GM12878 (cell line): Measurements from ENCODE around the gene MAPK1IP1L. TPM values are rescaled to one million over a fixed set of nuclear protein-coding genes. Genes with fewer than 3 reads are reported as not detected.

Experiments used
- ATAC-seq: fragments of 200-7000 bp; cut with Tn5 transposase; 3 replicates; pipeline ENCODE4 v1.9.1; 2020; ENCODE audit warnings: mild to moderate bottlenecking, moderate library complexity
- BruUV-seq: library from RNA; stranded (reverse); fragments of 400-500 nt; replicated peaks from 2 replicates; lab custom pipeline; 2021; lab: Mats Ljungman, UMichigan
- CTCF ChIA-PET: fragments of 300-600 bp; sonication (Branson Sonifier 250); formaldehyde crosslinking; extraction: SDS; loops from one replicate; lab custom pipeline; 2021; ENCODE audit warnings: inconsistent platforms; lab: Yijun Ruan, JAX
- POLR2A ChIA-PET: fragments of 350-600 bp; formaldehyde crosslinking; extraction: SDS; loops from one replicate; lab custom pipeline; 2021; ENCODE audit warnings: inconsistent platforms; lab: Charles Lee
- RAD21 ChIA-PET: fragments of 300-600 bp; sonication (Branson Sonifier 250); formaldehyde crosslinking; loops from one replicate; lab custom pipeline; 2023; ENCODE audit warnings: antibody characterized with exemption; ENCODE audit not compliant: unreplicated experiment; lab: Charles Lee
- SMC1A ChIA-PET: fragments of 300-600 bp; sonication (Branson Sonifier 250); formaldehyde crosslinking; loops from one replicate; lab custom pipeline; 2023; ENCODE audit not compliant: unreplicated experiment, uncharacterized antibody; lab: Charles Lee
- DNase-seq: peaks from one replicate; pipeline ENCODE4 v3.0.0-alpha.2; 2011; ENCODE audit warnings: low read depth, low spot score
- FAIRE-seq: peaks from 3 replicates; lab custom pipeline; 2011; peaks lifted over from hg19 to GRCh38; lab: Jason Lieb, UNC
- H2AFZ ChIP-seq: 2 replicates; pipeline ENCODE4 v1.6.0; 2011; ENCODE audit warnings: low read depth, low read length, control low read depth; ENCODE audit not compliant: control insufficient read depth
- H3K27ac ChIP-seq: 2 replicates; pipeline ENCODE4 v1.5.1; 2011; ENCODE audit warnings: control low read depth; ENCODE audit not compliant: control insufficient read depth, insufficient read depth
- H3K27me3 ChIP-seq, 2 experiments: replicated peaks in 1 of 2; 2 replicates each; pipeline versions ENCODE4 v1.6.0 to v1.6.1; 2011; ENCODE audit warnings: low read length in 1 of 2; ENCODE audit not compliant: control insufficient read depth in 2 of 2, insufficient read depth in 2 of 2
- H3K36me3 ChIP-seq, 2 experiments: 2 replicates each; pipeline ENCODE4 v1.5.1; 2011; ENCODE audit warnings: low read length in 1 of 2; ENCODE audit not compliant: control insufficient read depth in 2 of 2, insufficient read depth in 2 of 2
- H3K4me1 ChIP-seq: 2 replicates; pipeline ENCODE4 v1.6.1; 2011; ENCODE audit warnings: mild to moderate bottlenecking, low read length, moderate library complexity, mixed read lengths; ENCODE audit not compliant: control insufficient read depth, insufficient read depth
- H3K4me2 ChIP-seq: 2 replicates; pipeline ENCODE4 v1.6.0; 2011; ENCODE audit warnings: control low read depth; ENCODE audit not compliant: control insufficient read depth, insufficient read depth
- H3K4me3 ChIP-seq: fragments of 200-600 bp; sonication (generic); 2 replicates; pipeline ENCODE4 v1.5.1; 2016
- H3K79me2 ChIP-seq: 2 replicates; pipeline ENCODE4 v1.6.0; 2011; ENCODE audit warnings: low read length; ENCODE audit not compliant: control insufficient read depth, insufficient read depth
- H3K9ac ChIP-seq: 2 replicates; pipeline ENCODE4 v1.8.0; 2011; ENCODE audit warnings: low read length, control low read depth, mixed read lengths; ENCODE audit not compliant: control insufficient read depth, insufficient read depth
- H3K9me3 ChIP-seq: replicated peaks from 3 replicates; pipeline ENCODE4 v1.5.1; 2011; ENCODE audit warnings: mild to moderate bottlenecking, low read length; ENCODE audit not compliant: control insufficient read depth, insufficient read depth
- H4K20me1 ChIP-seq: 2 replicates; pipeline ENCODE4 v1.6.0; 2011; ENCODE audit not compliant: control insufficient read depth, insufficient read depth
- ATF3 ChIP-seq: IDR thresholded peaks from 2 replicates; pipeline ENCODE4 v1.6.1; 2011; ENCODE audit warnings: low read depth, mild to moderate bottlenecking, low read length, moderate library complexity, borderline replicate concordance; ENCODE audit errors: extremely low read depth
- BACH1 ChIP-seq: fragments of 450-650 bp; IDR thresholded peaks from 2 replicates; pipeline ENCODE4 v1.6.1; 2017; ENCODE audit warnings: mild to moderate bottlenecking, borderline replicate concordance
- CHD2 ChIP-seq: IDR thresholded peaks from 2 replicates; pipeline ENCODE4 v1.6.1; 2011; ENCODE audit warnings: low read depth, low read length, improper control_type of control experiment, borderline replicate concordance
- CREB1 ChIP-seq: IDR thresholded peaks from 2 replicates; pipeline ENCODE4 v1.6.1; 2012; ENCODE audit warnings: low read depth, mild to moderate bottlenecking, inconsistent platforms
- ESRRA ChIP-seq: IDR thresholded peaks from 2 replicates; pipeline ENCODE4 v1.6.1; 2012; ENCODE audit warnings: mild to moderate bottlenecking, low read length, improper control_type of control experiment
- GABPA ChIP-seq: IDR thresholded peaks from 2 replicates; pipeline ENCODE4 v1.6.1; 2014; ENCODE audit warnings: antibody characterized with exemption, low read depth, mild to moderate bottlenecking, inconsistent platforms
- GATAD2B ChIP-seq: fragments of 450-650 bp; conservative IDR thresholded peaks from 2 replicates; pipeline ENCODE4 v1.6.1; 2017; ENCODE audit warnings: low read depth, mild to moderate bottlenecking, moderate library complexity
- HDAC2 ChIP-seq: fragments of 200-600 bp; sonication (generic); IDR thresholded peaks from 2 replicates; pipeline ENCODE4 v1.6.1; 2017
- KLF5 ChIP-seq: fragments of 450-650 bp; IDR thresholded peaks from 2 replicates; pipeline ENCODE4 v1.6.1; 2014; ENCODE audit warnings: mild to moderate bottlenecking; ENCODE audit not compliant: partially characterized antibody
- MTA3 ChIP-seq: IDR thresholded peaks from 2 replicates; pipeline ENCODE4 v1.6.1; 2012; ENCODE audit warnings: low read length, inconsistent platforms, borderline replicate concordance
- NKRF ChIP-seq: fragments of 450-650 bp; conservative IDR thresholded peaks from 2 replicates; pipeline ENCODE4 v1.6.1; 2017; ENCODE audit warnings: mild to moderate bottlenecking, moderate library complexity
- POLR2AphosphoS2 ChIP-seq: IDR thresholded peaks from 2 replicates; pipeline ENCODE4 v1.6.1; 2011; ENCODE audit warnings: low read depth, mild to moderate bottlenecking, low read length, improper control_type of control experiment, moderate library complexity
- RB1 ChIP-seq: fragments of 450-650 bp; formaldehyde crosslinking; IDR thresholded peaks from 2 replicates; pipeline ENCODE4 v1.6.1; 2017; ENCODE audit warnings: mild to moderate bottlenecking, borderline replicate concordance
- SMARCA5 ChIP-seq: fragments of 450-650 bp; IDR thresholded peaks from 2 replicates; pipeline ENCODE4 v1.6.1; 2017; ENCODE audit warnings: mild to moderate bottlenecking
- ZBTB33 ChIP-seq: fragments of 450-650 bp; IDR thresholded peaks from 2 replicates; pipeline ENCODE4 v1.6.1; 2017; ENCODE audit warnings: mild to moderate bottlenecking
- ZNF592 ChIP-seq: fragments of 450-650 bp; IDR thresholded peaks from 2 replicates; pipeline ENCODE4 v1.6.1; 2017; ENCODE audit warnings: mild to moderate bottlenecking, moderate library complexity
- WGBS: methylation state at CpG from one replicate; pipeline ENCODE4 v1.1.6; 2016; ENCODE audit warnings: low lambda C conversion rate; ENCODE audit not compliant: insufficient replicate concordance, insufficient coverage; ENCODE audit errors: missing lambda C conversion rate; 5-methylcytosine and 5-hydroxymethylcytosine counted together
- in situ Hi-C: fragments of 300-500 bp; cut with MboI; formaldehyde crosslinking; loops from 9 replicates; pipeline ENCODE4 v1.14.3; 2018; ENCODE audit warnings: mixed read lengths
- intact Hi-C: fragments of 100-400 bp; cut with micrococcal nuclease; formaldehyde crosslinking; loops from one replicate; pipeline ENCODE4 v1.14.2; 2022; ENCODE audit not compliant: unreplicated experiment
- polyA plus RNA-seq, 11 experiments: library from polyadenylated mRNA; depleted of rRNA in 4 of 11; unstranded in 6 of 11; stranded (reverse) in 5 of 11; fragments of >200 nt; fragmentation: Nextera tagmentation in 4 of 11; fragmentation: Illumina TruSeq in 1 of 11; extraction: Ambion mirVana in 4 of 11; extraction: Trizol in 1 of 11; gene quantifications; 1 replicate in 1 of 11; 2 replicates in 10 of 11; pipeline versions ENCODE4 v1.2.1 to v1.2.3, GENCODE V29; 2011 to 2016; ENCODE audit warnings: inconsistent platforms in 2 of 11, missing spikeins in 2 of 11, low read depth in 1 of 11
- total RNA-seq, 4 experiments: library from RNA; depleted of rRNA in 3 of 4; stranded (reverse); fragments of >200 nt in 3 of 4; fragmentation: Illumina TruSeq in 1 of 4; extraction: Trizol in 1 of 4; gene quantifications; 2 replicates each; pipeline versions ENCODE4 v1.2.1 to v1.2.3, GENCODE V29; 2013 to 2021

MAPK1IP1L gene
- total and polyA plus RNA-seq, 10 of the 15 experiments (the other 5 are each of a cell fraction or from before 2014, with no cell fraction given) = 44.6 to 117 (median 73.0) TPM

- Histone ChIP-seq H3K9ac (no peak overlapping the region; the same call in 1 of the 2 replicates), H3K9me3 (no peaks in the 10 kb centered on the region), H3K27me3 (no peaks in the 10 kb centered on the region), H3K4me2 (peak overlapping the region; percentile 81; the same call in 1 of the 2 replicates), H3K27ac (peak overlapping the region; percentile 82), H3K36me3 (peaks cover 0 to 5% of the 10 kb centered on the region in 2 experiments; a peak in 1 of 4 replicates), H4K20me1 (no peaks in the 10 kb centered on the region), H3K79me2 (no peaks in the 10 kb centered on the region), H2AFZ (no peak overlapping the region), H3K4me1 (peaks cover 47% of the 10 kb centered on the region), H3K4me3 (no peak overlapping the region)
- in situ Hi-C loops = no loop called here
- no TSS peak for BruUV-seq
- no peak for DNase-seq
- RAD21 ChIA-PET = interaction anchor here (0.5 to 3.8 kb wide), 9 partner anchors 14 to 150 kb away, joined by 3 to 49 read pairs (median 14); partner anchors contain the start of gene MAPK1IP1L
- SMC1A ChIA-PET = interaction anchor here (1.4 to 7.0 kb wide), 12 partner anchors 10 to 120 kb away, joined by 3 to 98 read pairs (median 9); partner anchors contain the start of genes DLGAP5 and MAPK1IP1L
- TF ChIP-seq SMARCA5 = peak; percentile 64; the same call in 1 of the 2 replicates
- TF ChIP-seq ZBTB33 = no peak
- no peak for TF ChIP-seq ESRRA
- no peak for TF ChIP-seq GATAD2B
- no peak for TF ChIP-seq ATF3
- no peak for TF ChIP-seq NKRF
- TF ChIP-seq KLF5 = no peak
- TF ChIP-seq CREB1 = 0 out of 2 replicates have a peak, but pooled peaks have one; percentile 27
- no peak for TF ChIP-seq CHD2
- TF ChIP-seq ZNF592 = 0 out of 2 replicates have a peak, but pooled peaks have one; percentile 6
- no peak for TF ChIP-seq MTA3
- no peak for TF ChIP-seq RB1
- TF ChIP-seq POLR2AphosphoS2 = no peak
- TF ChIP-seq HDAC2 = no peak
- 0 out of 2 replicates have a peak, but pooled peaks have one; percentile 37 for TF ChIP-seq BACH1
- TF ChIP-seq GABPA = no peak
- WGBS = 22% methylated on average over 4 of the region's 4 CpGs
- CTCF ChIA-PET = interaction anchor here (1.3 to 3.8 kb wide), 6 partner anchors 9 to 27 kb away, joined by 3 to 30 read pairs (median 12); partner anchors contain the start of gene MAPK1IP1L
- no peak for FAIRE-seq
- POLR2A ChIA-PET = interaction anchor here (1.4 to 3.6 kb wide), 6 partner anchors 9 to 32 kb away, joined by 3 to 48 read pairs (median 9); partner anchors contain the start of gene MAPK1IP1L
- ATAC-seq = no peak
- intact Hi-C loops = no loop called here
Measured at GRCh38 chr14:55070981-55071411, 19.5 kb downstream of the MAPK1IP1L start.
